HepG2 (cell line): ENCODE results near the gene HS3ST3B1. TPM values are rescaled to one million over a fixed set of nuclear protein-coding genes. Genes with fewer than 3 reads are reported as not detected.

ENCODE experiments used
- CBX5 ChIP-seq: sonication (generic); formaldehyde crosslinking; IDR thresholded peaks from 2 replicates; pipeline ENCODE4 v1.4.0; 2020; ENCODE audit warnings: missing genetic modification reagents, borderline replicate concordance
- ELF4 ChIP-seq: sonication (generic); formaldehyde crosslinking; IDR thresholded peaks from 2 replicates; pipeline ENCODE4 v1.5.0; 2020; ENCODE audit warnings: missing genetic modification reagents, mild to moderate bottlenecking, moderate library complexity, borderline replicate concordance
- FOXP4 ChIP-seq: sonication (generic); formaldehyde crosslinking; IDR thresholded peaks from 2 replicates; pipeline ENCODE4 v1.4.0; 2020; ENCODE audit warnings: missing genetic modification reagents
- HMGXB3 ChIP-seq: sonication (generic); formaldehyde crosslinking; IDR thresholded peaks from 2 replicates; pipeline ENCODE4 v1.4.0; 2020; ENCODE audit warnings: missing genetic modification reagents, borderline replicate concordance
- MAX ChIP-seq: IDR thresholded peaks from 2 replicates; pipeline ENCODE4 v1.6.1; 2012; ENCODE audit warnings: inconsistent platforms
- NPAS2 ChIP-seq: sonication (generic); formaldehyde crosslinking; IDR thresholded peaks from 2 replicates; pipeline ENCODE4 v1.8.0; 2022; ENCODE audit warnings: mild to moderate bottlenecking, missing genetic modification reagents, borderline replicate concordance
- PATZ1 ChIP-seq: sonication (generic); formaldehyde crosslinking; IDR thresholded peaks from 2 replicates; pipeline ENCODE4 v1.4.0; 2020; ENCODE audit warnings: missing genetic modification reagents
- SP4 ChIP-seq: sonication (generic); formaldehyde crosslinking; IDR thresholded peaks from 2 replicates; pipeline ENCODE4 v1.8.1; 2023; ENCODE audit warnings: mild to moderate bottlenecking, missing genetic modification reagents
- SPEN ChIP-seq: sonication (generic); formaldehyde crosslinking; IDR thresholded peaks from 2 replicates; pipeline ENCODE4 v1.5.1; 2020; ENCODE audit warnings: low read depth, mild to moderate bottlenecking, missing genetic modification reagents
- ZFAT ChIP-seq: sonication (generic); formaldehyde crosslinking; conservative IDR thresholded peaks from 2 replicates; pipeline ENCODE4 v1.8.1; 2023; ENCODE audit warnings: missing genetic modification reagents, inconsistent platforms
- ZNF143 ChIP-seq: sonication (generic); formaldehyde crosslinking; IDR thresholded peaks from 2 replicates; pipeline ENCODE4 v1.4.0; 2020; ENCODE audit warnings: missing genetic modification reagents
- ZNF260 ChIP-seq: sonication (generic); formaldehyde crosslinking; IDR thresholded peaks from 2 replicates; pipeline ENCODE4 v1.4.0; 2020; ENCODE audit warnings: missing genetic modification reagents, low read depth, mild to moderate bottlenecking, borderline replicate concordance
- ZNF367 ChIP-seq: sonication (generic); formaldehyde crosslinking; IDR thresholded peaks from 2 replicates; pipeline ENCODE4 v1.4.0; 2020; ENCODE audit warnings: missing genetic modification reagents, borderline replicate concordance
- ZNF569 ChIP-seq: sonication (generic); formaldehyde crosslinking; IDR thresholded peaks from 2 replicates; pipeline ENCODE4 v1.5.0; 2020; ENCODE audit warnings: mild to moderate bottlenecking, missing genetic modification reagents, moderate library complexity, borderline replicate concordance
- polyA plus RNA-seq, 8 experiments: library from polyadenylated mRNA; depleted of rRNA in 3 of 8; stranded (reverse) in 7 of 8; unstranded in 1 of 8; fragments of >200 nt; fragmentation: Illumina TruSeq in 4 of 8; extraction: Trizol in 4 of 8; gene quantifications; 2 replicates each; pipeline versions ENCODE4 v1.2.1 to v1.2.3, GENCODE V29; 2011 to 2016; ENCODE audit warnings: low read depth in 4 of 8, missing spikeins in 1 of 8, mixed read lengths in 1 of 8; ENCODE audit not compliant: insufficient read depth in 1 of 8
- total RNA-seq, 5 experiments: library from RNA; depleted of rRNA; stranded (reverse); fragments of >200 nt; fragmentation: Illumina TruSeq; extraction: Trizol; gene quantifications; 2 replicates each; pipeline ENCODE4 v1.2.3, GENCODE V29; 2016; ENCODE audit warnings: low read depth in 1 of 5
- TF ChIP-seq, protein P1 (sequence below), 2 experiments: IDR thresholded peaks; 2 replicates each; pipeline ENCODE4 v1.6.1; 2011 to 2012; ENCODE audit warnings: low read length in 2 of 2, borderline replicate concordance in 1 of 2, low read depth in 1 of 2, mild to moderate bottlenecking in 1 of 2, moderate library complexity in 1 of 2

The HS3ST3B1 gene
- total and polyA plus RNA-seq, 2 of the 13 experiments (the other 11 are each of a cell fraction or from before 2014, with no cell fraction given), result 15.7 to 39.5 TPM

DNA sequence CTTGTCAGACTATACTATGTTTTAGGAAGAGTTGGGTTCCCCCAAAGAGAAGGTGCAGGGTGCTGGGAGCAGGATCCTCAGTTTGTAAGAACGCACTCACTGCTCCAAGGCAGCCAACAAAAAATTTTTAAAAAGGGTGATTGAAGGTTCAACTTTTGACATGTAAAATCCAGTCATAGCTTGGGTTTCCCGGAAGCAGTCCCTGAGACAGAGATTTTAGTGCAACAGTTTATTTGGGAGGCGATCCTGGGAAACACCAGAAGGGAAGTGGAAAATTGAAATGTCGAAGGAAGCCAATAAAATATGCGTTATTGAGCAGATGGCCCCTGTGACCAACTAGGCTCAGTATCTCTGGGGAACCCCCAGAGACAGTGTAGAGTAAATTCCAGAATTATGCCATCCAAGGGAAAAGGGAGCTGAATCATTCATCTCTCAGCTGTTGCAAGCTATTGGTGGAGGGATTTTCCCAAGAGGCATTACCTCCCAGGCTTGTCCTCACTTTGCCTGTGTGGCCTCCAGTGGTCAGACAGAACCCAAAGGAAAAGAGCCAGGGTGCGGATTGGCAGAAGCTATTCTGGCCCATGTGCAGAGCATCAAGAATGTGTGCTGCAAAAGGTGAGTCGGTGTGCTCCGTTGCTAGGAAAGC is 72.9 kb downstream of the HS3ST3B1 start (continued):
- TF ChIP-seq FOXP4 (CRISPR knock-in tag), result 0 out of 2 replicates have a peak, but pooled peaks have one; percentile 41
- no peak for TF ChIP-seq ZFAT (CRISPR knock-in tag)
- peak; percentile 70; the same call in 1 of the 2 replicates for TF ChIP-seq CBX5 (CRISPR knock-in tag)
- TF ChIP-seq SP4 (CRISPR knock-in tag), result no peak
- TF ChIP-seq, protein P1, sequence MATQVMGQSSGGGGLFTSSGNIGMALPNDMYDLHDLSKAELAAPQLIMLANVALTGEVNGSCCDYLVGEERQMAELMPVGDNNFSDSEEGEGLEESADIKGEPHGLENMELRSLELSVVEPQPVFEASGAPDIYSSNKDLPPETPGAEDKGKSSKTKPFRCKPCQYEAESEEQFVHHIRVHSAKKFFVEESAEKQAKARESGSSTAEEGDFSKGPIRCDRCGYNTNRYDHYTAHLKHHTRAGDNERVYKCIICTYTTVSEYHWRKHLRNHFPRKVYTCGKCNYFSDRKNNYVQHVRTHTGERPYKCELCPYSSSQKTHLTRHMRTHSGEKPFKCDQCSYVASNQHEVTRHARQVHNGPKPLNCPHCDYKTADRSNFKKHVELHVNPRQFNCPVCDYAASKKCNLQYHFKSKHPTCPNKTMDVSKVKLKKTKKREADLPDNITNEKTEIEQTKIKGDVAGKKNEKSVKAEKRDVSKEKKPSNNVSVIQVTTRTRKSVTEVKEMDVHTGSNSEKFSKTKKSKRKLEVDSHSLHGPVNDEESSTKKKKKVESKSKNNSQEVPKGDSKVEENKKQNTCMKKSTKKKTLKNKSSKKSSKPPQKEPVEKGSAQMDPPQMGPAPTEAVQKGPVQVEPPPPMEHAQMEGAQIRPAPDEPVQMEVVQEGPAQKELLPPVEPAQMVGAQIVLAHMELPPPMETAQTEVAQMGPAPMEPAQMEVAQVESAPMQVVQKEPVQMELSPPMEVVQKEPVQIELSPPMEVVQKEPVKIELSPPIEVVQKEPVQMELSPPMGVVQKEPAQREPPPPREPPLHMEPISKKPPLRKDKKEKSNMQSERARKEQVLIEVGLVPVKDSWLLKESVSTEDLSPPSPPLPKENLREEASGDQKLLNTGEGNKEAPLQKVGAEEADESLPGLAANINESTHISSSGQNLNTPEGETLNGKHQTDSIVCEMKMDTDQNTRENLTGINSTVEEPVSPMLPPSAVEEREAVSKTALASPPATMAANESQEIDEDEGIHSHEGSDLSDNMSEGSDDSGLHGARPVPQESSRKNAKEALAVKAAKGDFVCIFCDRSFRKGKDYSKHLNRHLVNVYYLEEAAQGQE (IDR thresholded peaks at IDR 0.05; ENCODE audit: borderline replicate concordance in 1 of 2, low read depth in 1 of 2, low read length in 2 of 2), result peak in 1 of 2 experiments; percentile 68; a peak in 2 of 4 replicates
- peak; percentile 77 for TF ChIP-seq ZNF143 (CRISPR knock-in tag)
- TF ChIP-seq ELF4 (CRISPR knock-in tag), result no peak
- no peak for TF ChIP-seq NPAS2 (CRISPR knock-in tag)
- no peak for TF ChIP-seq ZNF367 (CRISPR knock-in tag)
- TF ChIP-seq PATZ1 (CRISPR knock-in tag), result no peak; the same call in 1 of the 2 replicates
- TF ChIP-seq MAX, result peak; percentile 61; the same call in 1 of the 2 replicates
- TF ChIP-seq ZNF260, result no peak
- TF ChIP-seq ZNF569, result no peak
- TF ChIP-seq HMGXB3 (CRISPR knock-in tag), result no peak
- no peak for TF ChIP-seq SPEN (CRISPR knock-in tag)
